GM12872 (cell line): Measurements from ENCODE around the gene IQSEC1.

Experiments used
- CTCF ChIP-seq: IDR thresholded peaks from 3 replicates; pipeline ENCODE4 v1.5.1; 2011; ENCODE audit warnings: low read depth, mild to moderate bottlenecking, low read length, moderate library complexity; ENCODE audit not compliant: insufficient read depth

Gene IQSEC1

GRCh38 chr3:13070391-13071070 is 2.7 kb downstream of the IQSEC1 start:
- no peak for TF ChIP-seq CTCF

- no peak for TF ChIP-seq CTCF
Measured at GRCh38 chr3:13069495-13069894, 3.7 kb downstream of the IQSEC1 start.

- peak; percentile 43; the same call in 2 of the 3 replicates for TF ChIP-seq CTCF
Measured at GRCh38 chr3:13068269-13069010, 4.8 kb downstream of the IQSEC1 start.

GRCh38 chr3:13067778-13068177 is 5.5 kb downstream of the IQSEC1 start:
- no peak for TF ChIP-seq CTCF

GRCh38 chr3:13066834-13067233 is 6.4 kb downstream of the IQSEC1 start:
- TF ChIP-seq CTCF = no peak

GRCh38 chr3:13066236-13066635 is 7.0 kb downstream of the IQSEC1 start:
- TF ChIP-seq CTCF = no peak

- no peak for TF ChIP-seq CTCF
Measured at GRCh38 chr3:13065727-13066126, 7.5 kb downstream of the IQSEC1 start.
